ENCODE results near the gene SPEM3. TPM values are rescaled to one million over a fixed set of nuclear protein-coding genes. Genes with fewer than 3 reads are reported as not detected.

The SPEM3 gene
- total and polyA plus RNA-seq, 4 donors: not detected

- TF ChIP-seq, protein P1, sequence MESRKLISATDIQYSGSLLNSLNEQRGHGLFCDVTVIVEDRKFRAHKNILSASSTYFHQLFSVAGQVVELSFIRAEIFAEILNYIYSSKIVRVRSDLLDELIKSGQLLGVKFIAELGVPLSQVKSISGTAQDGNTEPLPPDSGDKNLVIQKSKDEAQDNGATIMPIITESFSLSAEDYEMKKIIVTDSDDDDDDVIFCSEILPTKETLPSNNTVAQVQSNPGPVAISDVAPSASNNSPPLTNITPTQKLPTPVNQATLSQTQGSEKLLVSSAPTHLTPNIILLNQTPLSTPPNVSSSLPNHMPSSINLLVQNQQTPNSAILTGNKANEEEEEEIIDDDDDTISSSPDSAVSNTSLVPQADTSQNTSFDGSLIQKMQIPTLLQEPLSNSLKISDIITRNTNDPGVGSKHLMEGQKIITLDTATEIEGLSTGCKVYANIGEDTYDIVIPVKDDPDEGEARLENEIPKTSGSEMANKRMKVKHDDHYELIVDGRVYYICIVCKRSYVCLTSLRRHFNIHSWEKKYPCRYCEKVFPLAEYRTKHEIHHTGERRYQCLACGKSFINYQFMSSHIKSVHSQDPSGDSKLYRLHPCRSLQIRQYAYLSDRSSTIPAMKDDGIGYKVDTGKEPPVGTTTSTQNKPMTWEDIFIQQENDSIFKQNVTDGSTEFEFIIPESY (IDR thresholded peaks at IDR 0.05): no peak
- TF ChIP-seq HNF4G (IDR thresholded peaks at IDR 0.05) (no peak), TAF1 (conservative IDR thresholded peaks at IDR 0.05) (no peak)
Measured at GRCh38 chr17:7429722-7430121, 1.1 kb downstream of the SPEM3 start (continued).

GRCh38 chr17:7431231-7431630 lies 2.6 kb downstream of the SPEM3 start:
- Histone ChIP-seq H3K27me3 (ENCODE audit: control insufficient read depth in 4 of 4, insufficient read depth in 4 of 4, low read length in 3 of 4) (no peaks in the 10 kb centered on the region), H3K4me3 (ENCODE audit: low read depth in 1 of 3, low read length in 3 of 3) (no peak overlapping the region), H3K36me3 (ENCODE audit: control insufficient read depth in 4 of 4, insufficient read depth in 3 of 4, low read depth in 1 of 4, low read length in 3 of 4) (no peaks in the 10 kb centered on the region), H3K9ac (ENCODE audit: low read depth in 1 of 2, low read length in 2 of 2) (no peak overlapping the region), H3K9me3 (ENCODE audit: control insufficient read depth in 4 of 4, low read length in 3 of 4) (no peaks in the 10 kb centered on the region), H3K27ac (ENCODE audit: low read depth in 1 of 2, low read length in 2 of 2) (no peak overlapping the region), H3K4me1 (ENCODE audit: control insufficient read depth in 4 of 4, insufficient read depth in 4 of 4, low read length in 3 of 4) (peaks cover 5 to 14% (median 13%) of the 10 kb centered on the region in 4 donors)
- TF ChIP-seq, protein P2, sequence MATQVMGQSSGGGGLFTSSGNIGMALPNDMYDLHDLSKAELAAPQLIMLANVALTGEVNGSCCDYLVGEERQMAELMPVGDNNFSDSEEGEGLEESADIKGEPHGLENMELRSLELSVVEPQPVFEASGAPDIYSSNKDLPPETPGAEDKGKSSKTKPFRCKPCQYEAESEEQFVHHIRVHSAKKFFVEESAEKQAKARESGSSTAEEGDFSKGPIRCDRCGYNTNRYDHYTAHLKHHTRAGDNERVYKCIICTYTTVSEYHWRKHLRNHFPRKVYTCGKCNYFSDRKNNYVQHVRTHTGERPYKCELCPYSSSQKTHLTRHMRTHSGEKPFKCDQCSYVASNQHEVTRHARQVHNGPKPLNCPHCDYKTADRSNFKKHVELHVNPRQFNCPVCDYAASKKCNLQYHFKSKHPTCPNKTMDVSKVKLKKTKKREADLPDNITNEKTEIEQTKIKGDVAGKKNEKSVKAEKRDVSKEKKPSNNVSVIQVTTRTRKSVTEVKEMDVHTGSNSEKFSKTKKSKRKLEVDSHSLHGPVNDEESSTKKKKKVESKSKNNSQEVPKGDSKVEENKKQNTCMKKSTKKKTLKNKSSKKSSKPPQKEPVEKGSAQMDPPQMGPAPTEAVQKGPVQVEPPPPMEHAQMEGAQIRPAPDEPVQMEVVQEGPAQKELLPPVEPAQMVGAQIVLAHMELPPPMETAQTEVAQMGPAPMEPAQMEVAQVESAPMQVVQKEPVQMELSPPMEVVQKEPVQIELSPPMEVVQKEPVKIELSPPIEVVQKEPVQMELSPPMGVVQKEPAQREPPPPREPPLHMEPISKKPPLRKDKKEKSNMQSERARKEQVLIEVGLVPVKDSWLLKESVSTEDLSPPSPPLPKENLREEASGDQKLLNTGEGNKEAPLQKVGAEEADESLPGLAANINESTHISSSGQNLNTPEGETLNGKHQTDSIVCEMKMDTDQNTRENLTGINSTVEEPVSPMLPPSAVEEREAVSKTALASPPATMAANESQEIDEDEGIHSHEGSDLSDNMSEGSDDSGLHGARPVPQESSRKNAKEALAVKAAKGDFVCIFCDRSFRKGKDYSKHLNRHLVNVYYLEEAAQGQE (IDR thresholded peaks at IDR 0.05): no peak
- TF ChIP-seq FOXA1 (IDR thresholded peaks at IDR 0.05) (no peak), MAX (IDR thresholded peaks at IDR 0.05) (no peak), EGR1 (IDR thresholded peaks at IDR 0.05; ENCODE audit: low read depth in 2 of 2) (no peak), HNF4G (IDR thresholded peaks at IDR 0.05) (no peak), GABPA (IDR thresholded peaks at IDR 0.05 in 1 of 2, conservative IDR thresholded peaks at IDR 0.05 in 1 of 2) (no peak), TAF1 (conservative IDR thresholded peaks at IDR 0.05) (no peak), RXRA (IDR thresholded peaks at IDR 0.05) (no peak), HNF4A (conservative IDR thresholded peaks at IDR 0.05) (no peak), RAD21 (IDR thresholded peaks at IDR 0.05) (no peak), CTCF (IDR thresholded peaks at IDR 0.05; ENCODE audit: low read depth, low read length, missing input control) (no peak), YY1 (IDR thresholded peaks at IDR 0.05) (no peak)
- TF ChIP-seq, protein P3, sequence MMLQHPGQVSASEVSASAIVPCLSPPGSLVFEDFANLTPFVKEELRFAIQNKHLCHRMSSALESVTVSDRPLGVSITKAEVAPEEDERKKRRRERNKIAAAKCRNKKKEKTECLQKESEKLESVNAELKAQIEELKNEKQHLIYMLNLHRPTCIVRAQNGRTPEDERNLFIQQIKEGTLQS (IDR thresholded peaks at IDR 0.05): no peak
- TF ChIP-seq, protein P1 (IDR thresholded peaks at IDR 0.05): no peak
- no peak for DNase-seq (ENCODE audit: low spot score)
- 92% methylated on average over 1 of the region's 1 CpG for WGBS
